ENCODE data around the gene MGLL. TPM values are rescaled to one million over a fixed set of nuclear protein-coding genes. Genes with fewer than 3 reads are reported as not detected.

Gene MGLL
- total RNA-seq, 1 experiment from 2014 or later: 2.1 TPM

- H3K4me3 ChIP-seq (ENCODE audit: low read depth in 2 of 2, low read length in 2 of 2): no peak overlapping the region
- TF ChIP-seq CTCF (IDR thresholded peaks at IDR 0.05) (no peak), POLR2AphosphoS5 (IDR thresholded peaks at IDR 0.05; ENCODE audit: low read depth, low read length) (no peak), SIN3A (IDR thresholded peaks at IDR 0.05; ENCODE audit: borderline replicate concordance, insufficient read depth, low read depth, low read length) (no peak), TCF7L2 (IDR thresholded peaks at IDR 0.05; ENCODE audit: low read depth, low read length) (no peak)
- TF ChIP-seq, protein P1, sequence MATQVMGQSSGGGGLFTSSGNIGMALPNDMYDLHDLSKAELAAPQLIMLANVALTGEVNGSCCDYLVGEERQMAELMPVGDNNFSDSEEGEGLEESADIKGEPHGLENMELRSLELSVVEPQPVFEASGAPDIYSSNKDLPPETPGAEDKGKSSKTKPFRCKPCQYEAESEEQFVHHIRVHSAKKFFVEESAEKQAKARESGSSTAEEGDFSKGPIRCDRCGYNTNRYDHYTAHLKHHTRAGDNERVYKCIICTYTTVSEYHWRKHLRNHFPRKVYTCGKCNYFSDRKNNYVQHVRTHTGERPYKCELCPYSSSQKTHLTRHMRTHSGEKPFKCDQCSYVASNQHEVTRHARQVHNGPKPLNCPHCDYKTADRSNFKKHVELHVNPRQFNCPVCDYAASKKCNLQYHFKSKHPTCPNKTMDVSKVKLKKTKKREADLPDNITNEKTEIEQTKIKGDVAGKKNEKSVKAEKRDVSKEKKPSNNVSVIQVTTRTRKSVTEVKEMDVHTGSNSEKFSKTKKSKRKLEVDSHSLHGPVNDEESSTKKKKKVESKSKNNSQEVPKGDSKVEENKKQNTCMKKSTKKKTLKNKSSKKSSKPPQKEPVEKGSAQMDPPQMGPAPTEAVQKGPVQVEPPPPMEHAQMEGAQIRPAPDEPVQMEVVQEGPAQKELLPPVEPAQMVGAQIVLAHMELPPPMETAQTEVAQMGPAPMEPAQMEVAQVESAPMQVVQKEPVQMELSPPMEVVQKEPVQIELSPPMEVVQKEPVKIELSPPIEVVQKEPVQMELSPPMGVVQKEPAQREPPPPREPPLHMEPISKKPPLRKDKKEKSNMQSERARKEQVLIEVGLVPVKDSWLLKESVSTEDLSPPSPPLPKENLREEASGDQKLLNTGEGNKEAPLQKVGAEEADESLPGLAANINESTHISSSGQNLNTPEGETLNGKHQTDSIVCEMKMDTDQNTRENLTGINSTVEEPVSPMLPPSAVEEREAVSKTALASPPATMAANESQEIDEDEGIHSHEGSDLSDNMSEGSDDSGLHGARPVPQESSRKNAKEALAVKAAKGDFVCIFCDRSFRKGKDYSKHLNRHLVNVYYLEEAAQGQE (IDR thresholded peaks at IDR 0.05; ENCODE audit: insufficient read depth in 1 of 2, low read depth in 2 of 2, low read length in 1 of 2): no peak
- H3K27ac ChIP-seq (ENCODE audit: low read length): no peak overlapping the region
- in situ Hi-C loops (cut with HindIII; ENCODE audit: low pct_unique_long_range_greater_than_20kb, low sequenced_read_pairs): loop anchor here (10.0 kb wide), 1 partner anchor 106 kb away; no protein-coding TSS in a partner anchor
- H3K36me3 ChIP-seq (ENCODE audit: control insufficient read depth, insufficient read depth, low read length): no peaks in the 10 kb centered on the region
- H3K27me3 ChIP-seq (ENCODE audit: control insufficient read depth, insufficient read depth, low read length): peaks cover 18% of the 10 kb centered on the region
- BruUV-seq (replicated peaks): no TSS peak
- no peaks in the 10 kb centered on the region for H3K4me1 ChIP-seq (ENCODE audit: control insufficient read depth, insufficient read depth, low read length)
- no peaks in the 10 kb centered on the region for H3K9me3 ChIP-seq (ENCODE audit: control insufficient read depth, insufficient read depth, low read depth, low read length)
- POLR2A ChIA-PET: no interaction called here
- CTCF ChIA-PET: no interaction called here
- intact Hi-C loops (cut with micrococcal nuclease; ENCODE audit: unreplicated experiment): no loop called here
- DNase-seq (ENCODE audit: low read depth, low spot score) (no peak), ATAC-seq (no peak)
Measured at GRCh38 chr3:127848131-127849129, 26.1 kb upstream of the MGLL start.

GRCh38 chr3:127847236-127847720, 25.0 kb upstream of the MGLL start:
- H3K36me3 ChIP-seq (ENCODE audit: control insufficient read depth, insufficient read depth, low read length): no peaks in the 10 kb centered on the region
- H3K4me1 ChIP-seq (ENCODE audit: control insufficient read depth, insufficient read depth, low read length): no peaks in the 10 kb centered on the region
- ATAC-seq (no peak), DNase-seq (ENCODE audit: low read depth, low spot score) (no peak)
- ChIA-PET POLR2A (interaction anchor here (0.6 kb wide), 1 partner anchor 41 kb away, joined by 4 read pairs; no protein-coding TSS in a partner anchor), CTCF (no interaction called here)
- H3K27ac ChIP-seq (ENCODE audit: low read length): no peak overlapping the region
- peaks cover 18% of the 10 kb centered on the region for H3K27me3 ChIP-seq (ENCODE audit: control insufficient read depth, insufficient read depth, low read length)
- no peak overlapping the region for H3K4me3 ChIP-seq (ENCODE audit: low read depth in 2 of 2, low read length in 2 of 2)
- in situ Hi-C loops (cut with HindIII; ENCODE audit: low pct_unique_long_range_greater_than_20kb, low sequenced_read_pairs) (loop anchor here (10.0 kb wide), 1 partner anchor 108 kb away; no protein-coding TSS in a partner anchor), intact Hi-C loops (cut with micrococcal nuclease; ENCODE audit: unreplicated experiment) (no loop called here)
- H3K9me3 ChIP-seq (ENCODE audit: control insufficient read depth, insufficient read depth, low read depth, low read length): no peaks in the 10 kb centered on the region
- TF ChIP-seq SIN3A (IDR thresholded peaks at IDR 0.05; ENCODE audit: borderline replicate concordance, insufficient read depth, low read depth, low read length) (no peak), CTCF (IDR thresholded peaks at IDR 0.05) (no peak), POLR2AphosphoS5 (IDR thresholded peaks at IDR 0.05; ENCODE audit: low read depth, low read length) (no peak)
- BruUV-seq (replicated peaks): no TSS peak
